B cell (primary cell): Measurements from ENCODE around the gene TNFRSF17.

Experiments
- CTCF ChIP-seq: fragments of 200-600 bp; IDR thresholded peaks from one replicate; pipeline ENCODE4 v1.8.0; 2022; ENCODE audit warnings: antibody characterized with exemption, mild to moderate bottlenecking
- EZH2 ChIP-seq: IDR thresholded peaks from 2 replicates; pipeline ENCODE4 v1.6.1; 2012; ENCODE audit warnings: borderline replicate concordance, low read depth, mild to moderate bottlenecking, moderate library complexity, low read length; ENCODE audit not compliant: insufficient read depth, poor library complexity, severe bottlenecking

- TF ChIP-seq CTCF = no peak
- no peak for TF ChIP-seq EZH2
Observed at GRCh38 chr16:12011565-12011964, 46.6 kb downstream of the TNFRSF17 start.
